HG02610 (cell line): Measurements from ENCODE around the gene ARMC2.
"Not testable (repeated sequence)": the region's sequence is repeated elsewhere in the genome, so short reads cannot be mapped to it uniquely, and the experiment has no call there.

ENCODE experiments used
- ATAC-seq: cut with Tn5 transposase; IDR thresholded peaks from one replicate; pipeline ENCODE4 v1.9.1; 2021; ENCODE audit warnings: mild to moderate bottlenecking, moderate library complexity; ENCODE audit not compliant: unreplicated experiment

ARMC2 gene

GRCh38 chr6:108868647-108869046 lies 20.4 kb downstream of the ARMC2 start:
- ATAC-seq = no peak

DNA sequence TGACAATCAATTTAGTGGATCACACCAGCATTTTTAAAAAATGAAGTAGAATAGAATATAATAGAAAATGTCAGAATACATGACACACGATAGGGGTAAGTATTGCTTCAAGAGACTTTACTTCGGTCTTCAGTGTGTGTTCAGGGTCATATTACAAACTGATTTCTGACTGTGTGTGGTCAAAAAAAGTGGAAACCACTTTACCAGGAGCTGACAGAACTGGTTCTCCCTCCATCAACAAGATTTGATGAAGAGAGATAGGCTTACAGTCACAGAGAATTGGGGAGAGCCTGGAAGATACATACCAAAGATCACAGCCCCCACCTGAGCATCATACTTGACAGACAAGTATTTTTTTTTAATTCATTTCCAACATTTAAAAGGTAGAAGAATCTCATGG lies 21.7 kb downstream of the ARMC2 start:
- ATAC-seq = no peak

- ATAC-seq = no peak
Measured at GRCh38 chr6:108870357-108870756, 22.1 kb downstream of the ARMC2 start.

DNA sequence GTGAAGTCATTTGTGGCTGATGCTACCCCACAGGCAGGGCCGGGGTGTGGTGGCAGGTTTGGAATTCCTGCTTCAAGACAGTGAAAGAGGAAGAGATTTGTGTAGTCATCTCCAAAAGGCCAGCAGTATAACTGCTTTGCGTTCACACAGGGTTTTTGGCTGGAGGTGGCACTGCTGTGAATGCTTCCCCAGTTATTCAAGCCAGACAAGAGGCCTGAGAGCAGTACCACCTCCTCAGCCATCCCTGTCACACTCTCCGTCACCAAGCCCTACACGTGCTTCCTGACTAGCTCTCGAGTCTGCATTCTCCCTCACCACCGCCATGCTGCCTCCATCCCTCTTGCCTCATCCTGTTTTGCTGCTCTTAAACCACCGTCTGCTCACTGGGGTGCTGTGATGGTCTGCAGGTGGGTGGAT lies 23.9 kb downstream of the ARMC2 start:
- no peak for ATAC-seq

DNA sequence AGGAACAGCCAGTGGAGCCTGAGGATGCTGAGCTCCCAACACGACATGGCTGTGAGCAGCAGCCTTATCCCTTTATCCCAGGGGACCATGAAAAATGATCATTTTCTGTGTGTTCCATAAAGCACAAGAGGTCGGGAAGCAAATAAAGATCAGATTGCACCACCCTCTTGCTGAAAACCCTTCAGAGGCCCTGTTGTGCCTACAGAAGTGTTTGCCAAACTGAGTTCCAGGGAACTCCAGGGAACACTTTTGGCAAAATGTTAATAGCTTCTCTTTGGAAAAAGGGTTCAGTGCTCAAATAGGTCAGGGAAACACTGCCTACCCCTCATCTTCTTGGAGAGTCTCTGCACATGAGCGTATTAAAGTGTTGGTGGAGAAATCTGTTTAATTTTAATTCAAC lies 24.4 kb downstream of the ARMC2 start:
- no peak for ATAC-seq

DNA sequence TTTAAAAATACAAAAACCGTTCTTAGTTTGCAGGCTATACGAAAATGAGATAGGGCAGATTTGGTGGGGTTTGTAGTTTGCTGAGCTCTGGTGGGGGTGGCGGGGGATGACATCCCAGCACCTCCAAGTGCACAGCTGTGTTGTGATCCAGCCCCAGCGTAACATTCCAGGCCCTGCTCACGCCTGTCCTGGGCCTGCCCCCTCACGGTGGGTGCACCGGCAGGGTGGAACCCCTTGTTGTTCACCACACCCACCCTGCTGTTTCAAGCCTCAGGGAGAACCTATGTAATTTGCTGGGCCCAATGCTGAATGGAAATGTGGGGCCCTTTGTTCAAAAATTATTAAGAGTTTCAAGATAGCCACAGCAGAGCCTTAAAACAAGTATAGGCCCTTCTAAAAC lies 25.0 kb downstream of the ARMC2 start:
- no peak for ATAC-seq

- ATAC-seq = no peak
Measured at GRCh38 chr6:108873971-108874370, 25.7 kb downstream of the ARMC2 start.

DNA sequence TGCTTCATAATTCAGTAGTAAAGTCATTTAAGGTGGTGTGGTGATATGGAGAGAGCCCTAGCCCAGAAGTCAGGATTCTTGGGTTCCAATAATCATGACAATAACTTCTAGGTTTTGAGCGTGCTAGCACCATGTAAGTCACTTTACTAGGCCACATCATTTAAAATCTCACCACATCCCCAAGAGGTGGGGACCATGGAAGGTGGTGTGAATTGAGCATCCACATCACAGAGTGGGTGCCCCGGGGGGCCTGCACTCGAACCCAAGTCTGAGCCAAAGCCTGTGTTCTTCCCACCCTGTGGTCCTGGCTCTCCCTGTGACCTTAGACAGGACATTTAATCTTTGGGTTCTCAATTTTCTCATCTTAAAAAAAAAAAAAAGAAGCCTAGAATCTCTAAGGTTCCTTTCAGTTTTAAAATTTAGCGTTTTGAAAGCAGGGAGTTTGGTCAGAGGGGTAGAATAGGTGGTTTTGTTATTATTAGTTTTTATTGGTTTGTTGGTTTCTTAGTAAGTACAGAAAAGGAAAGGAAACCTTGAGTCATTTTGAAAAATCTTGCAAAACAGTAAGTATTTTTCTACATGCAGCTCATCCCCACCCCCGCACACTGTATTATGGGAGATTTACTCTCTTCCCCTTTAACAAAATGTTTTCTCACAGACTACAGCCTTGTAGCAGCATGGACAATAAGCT lies 26.4 kb downstream of the ARMC2 start:
- peak; percentile 84 for ATAC-seq

GRCh38 chr6:108875161-108875555 lies 26.9 kb downstream of the ARMC2 start:
- ATAC-seq = no peak

- ATAC-seq = no peak
Measured at GRCh38 chr6:108877046-108877751, 29.0 kb downstream of the ARMC2 start.

DNA sequence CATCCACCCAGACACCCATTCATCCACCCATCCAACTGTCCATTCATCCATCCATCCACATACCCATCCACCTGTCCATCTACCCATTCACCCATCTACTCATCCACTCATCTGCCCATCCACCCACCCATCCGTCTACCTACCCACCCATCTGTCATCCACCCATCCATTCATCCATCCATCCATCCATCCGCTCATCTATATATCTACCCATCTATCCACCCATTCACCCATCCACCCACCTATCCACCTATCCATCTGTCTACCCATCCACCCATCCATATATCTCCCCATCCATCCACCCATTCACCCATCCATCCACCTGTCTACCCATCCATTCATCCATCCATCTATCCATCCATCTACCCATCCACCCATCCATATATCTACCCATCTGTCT lies 30.7 kb downstream of the ARMC2 start:
- ATAC-seq = no peak

- ATAC-seq = peak; percentile 90
Measured at GRCh38 chr6:108883172-108883571, 35.0 kb downstream of the ARMC2 start.

GRCh38 chr6:108884211-108885059 lies 36.2 kb downstream of the ARMC2 start:
- no peak for ATAC-seq

- no peak for ATAC-seq
Measured at GRCh38 chr6:108888052-108888451, 39.8 kb downstream of the ARMC2 start.

DNA sequence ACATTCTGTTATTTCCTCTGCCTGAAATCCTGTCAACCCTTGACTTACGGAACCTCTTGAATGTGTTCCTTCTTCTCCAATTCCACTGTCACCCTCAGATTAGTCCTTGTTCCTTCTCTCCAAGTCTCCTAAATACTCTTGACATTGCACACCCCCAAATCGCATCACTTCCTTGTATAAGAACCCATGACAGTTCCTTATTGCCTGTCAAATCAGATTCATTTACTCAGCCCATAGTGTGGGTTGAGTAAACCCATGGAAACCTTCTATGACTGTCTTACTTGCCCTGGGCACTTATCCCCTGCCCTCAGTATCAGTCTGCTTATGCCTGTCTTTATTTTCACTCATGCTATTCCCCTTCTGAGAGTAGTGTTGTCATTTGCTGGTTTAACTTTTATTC lies 40.5 kb downstream of the ARMC2 start:
- no peak for ATAC-seq

GRCh38 chr6:108890898-108891297 lies 42.7 kb downstream of the ARMC2 start:
- ATAC-seq = not testable (repeated sequence)

GRCh38 chr6:108895571-108895970 lies 47.3 kb downstream of the ARMC2 start:
- ATAC-seq = no peak

GRCh38 chr6:108896111-108896661 lies 48.0 kb downstream of the ARMC2 start:
- ATAC-seq = no peak

DNA sequence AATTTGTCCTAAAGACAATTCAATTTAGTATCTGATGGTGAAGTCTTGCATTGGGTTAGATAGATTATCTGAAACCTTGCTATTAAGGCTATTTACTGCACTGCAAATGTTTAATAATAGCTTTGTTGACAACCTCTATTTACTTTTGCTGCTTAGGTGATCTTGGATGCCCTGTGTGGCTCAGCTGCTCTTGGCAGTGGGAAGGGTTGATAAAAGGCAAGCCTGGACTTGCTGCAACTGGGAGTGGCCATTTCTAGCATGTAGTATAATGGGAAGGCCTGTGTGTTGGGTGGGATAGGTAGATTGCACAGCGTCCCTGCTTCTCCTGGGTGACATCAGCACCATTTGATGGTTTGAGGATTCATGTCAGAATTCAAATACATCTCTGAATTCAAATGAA lies 49.1 kb downstream of the ARMC2 start:
- ATAC-seq = no peak

DNA sequence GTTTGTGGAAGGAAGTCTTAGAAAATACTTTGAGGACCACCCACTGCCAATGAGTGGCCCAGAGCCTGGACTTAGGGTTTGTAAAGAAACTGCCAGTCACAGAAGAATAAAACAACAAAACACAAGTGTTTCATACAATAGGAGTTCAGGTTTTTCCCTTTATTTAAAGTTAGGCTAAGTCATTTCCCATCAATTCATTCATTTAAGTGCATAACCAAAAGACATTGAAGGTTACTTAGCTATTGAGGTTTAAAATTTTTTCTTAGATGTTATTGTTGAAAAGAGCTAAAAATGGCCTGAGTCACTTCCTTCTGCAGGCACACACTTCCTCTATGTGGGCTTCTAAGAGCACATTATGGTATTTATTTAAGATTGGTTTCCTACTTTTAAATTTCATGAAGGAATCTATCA lies 54.2 kb downstream of the ARMC2 start:
- ATAC-seq = no peak

- ATAC-seq = no peak
Measured at GRCh38 chr6:108903796-108904195, 55.6 kb downstream of the ARMC2 start.
